ENCODE results near the gene KRTAP10-4.

Gene KRTAP10-4

GRCh38 chr21:44572959-44573583 lies 458 bp upstream of the KRTAP10-4 start:
- no peaks in the 10 kb centered on the region for H3K36me3 ChIP-seq
- H3K27ac ChIP-seq, result no peak overlapping the region
- intact Hi-C loops (cut with DNase I; ENCODE audit: low total_unique reads), result no loop called here
- H3K4me3 ChIP-seq, result no peak overlapping the region
- no peaks in the 10 kb centered on the region for H3K4me1 ChIP-seq
- H3K9me3 ChIP-seq, result peaks cover 0 to 21% (median 6%) of the 10 kb centered on the region in 3 donors
- DNase-seq, result no peak
- H3K27me3 ChIP-seq, result peaks cover 0 to 36% of the 10 kb centered on the region in 2 donors
- TF ChIP-seq, protein P1, sequence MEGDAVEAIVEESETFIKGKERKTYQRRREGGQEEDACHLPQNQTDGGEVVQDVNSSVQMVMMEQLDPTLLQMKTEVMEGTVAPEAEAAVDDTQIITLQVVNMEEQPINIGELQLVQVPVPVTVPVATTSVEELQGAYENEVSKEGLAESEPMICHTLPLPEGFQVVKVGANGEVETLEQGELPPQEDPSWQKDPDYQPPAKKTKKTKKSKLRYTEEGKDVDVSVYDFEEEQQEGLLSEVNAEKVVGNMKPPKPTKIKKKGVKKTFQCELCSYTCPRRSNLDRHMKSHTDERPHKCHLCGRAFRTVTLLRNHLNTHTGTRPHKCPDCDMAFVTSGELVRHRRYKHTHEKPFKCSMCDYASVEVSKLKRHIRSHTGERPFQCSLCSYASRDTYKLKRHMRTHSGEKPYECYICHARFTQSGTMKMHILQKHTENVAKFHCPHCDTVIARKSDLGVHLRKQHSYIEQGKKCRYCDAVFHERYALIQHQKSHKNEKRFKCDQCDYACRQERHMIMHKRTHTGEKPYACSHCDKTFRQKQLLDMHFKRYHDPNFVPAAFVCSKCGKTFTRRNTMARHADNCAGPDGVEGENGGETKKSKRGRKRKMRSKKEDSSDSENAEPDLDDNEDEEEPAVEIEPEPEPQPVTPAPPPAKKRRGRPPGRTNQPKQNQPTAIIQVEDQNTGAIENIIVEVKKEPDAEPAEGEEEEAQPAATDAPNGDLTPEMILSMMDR (IDR thresholded peaks at IDR 0.05), result no peak

DNA sequence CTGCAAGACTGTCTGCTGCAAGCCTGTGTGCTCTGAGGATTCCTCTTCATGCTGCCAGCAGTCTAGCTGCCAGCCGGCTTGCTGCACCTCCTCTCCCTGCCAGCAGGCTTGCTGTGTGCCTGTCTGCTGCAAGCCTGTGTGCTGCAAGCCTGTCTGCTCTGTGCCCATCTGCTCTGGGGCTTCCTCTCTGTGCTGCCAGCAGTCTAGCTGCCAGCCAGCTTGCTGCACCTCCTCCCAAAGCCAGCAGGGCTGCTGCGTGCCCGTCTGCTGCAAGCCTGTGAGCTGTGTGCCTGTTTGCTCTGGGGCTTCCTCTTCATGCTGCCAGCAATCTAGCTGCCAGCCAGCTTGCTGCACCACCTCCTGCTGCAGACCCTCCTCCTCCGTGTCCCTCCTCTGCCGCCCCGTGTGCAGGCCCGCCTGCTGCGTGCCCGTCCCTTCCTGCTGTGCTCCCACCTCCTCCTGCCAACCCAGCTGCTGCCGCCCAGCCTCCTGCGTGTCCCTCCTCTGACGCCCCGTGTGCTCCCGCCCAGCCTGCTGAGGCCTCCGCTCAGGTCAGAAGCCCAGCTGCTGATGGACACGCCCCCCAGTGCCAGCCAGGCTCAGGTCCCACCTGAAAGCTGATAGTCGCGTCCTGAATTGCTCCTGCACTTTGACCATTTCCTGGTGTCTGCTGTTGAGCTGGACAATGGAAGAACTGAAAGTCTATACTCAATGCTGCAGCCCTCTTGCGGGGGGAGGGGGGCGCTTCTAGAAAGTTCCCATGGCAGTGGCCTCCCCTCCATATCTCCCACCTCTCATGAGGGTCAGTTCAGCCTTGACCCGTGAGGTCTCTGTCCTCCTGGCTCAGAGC lies 1.2 kb downstream of the KRTAP10-4 start:
- TF ChIP-seq, protein P1 (IDR thresholded peaks at IDR 0.05), result no peak
- no peak for DNase-seq
- H3K4me1 ChIP-seq, result no peaks in the 10 kb centered on the region
- peaks cover 0 to 30% of the 10 kb centered on the region in 2 donors for H3K27me3 ChIP-seq
- H3K4me3 ChIP-seq, result no peak overlapping the region
- H3K27ac ChIP-seq, result no peak overlapping the region
- no peaks in the 10 kb centered on the region for H3K36me3 ChIP-seq
- H3K9me3 ChIP-seq, result peaks cover 0 to 24% (median 6%) of the 10 kb centered on the region in 3 donors
- intact Hi-C loops (cut with DNase I; ENCODE audit: low total_unique reads), result no loop called here

- intact Hi-C loops (cut with DNase I; ENCODE audit: low total_unique reads), result no loop called here
- TF ChIP-seq, protein P1 (IDR thresholded peaks at IDR 0.05), result no peak
- Histone ChIP-seq H3K4me1 (no peaks in the 10 kb centered on the region), H3K9me3 (peaks cover 0 to 31% (median 13%) of the 10 kb centered on the region in 3 donors), H3K36me3 (no peaks in the 10 kb centered on the region), H3K27me3 (peaks cover 0 to 28% of the 10 kb centered on the region in 2 donors), H3K27ac (no peak overlapping the region), H3K4me3 (no peak overlapping the region)
- DNase-seq, result peak in 1 of 2 donors; percentile 49
These were observed 1.9 kb downstream of the KRTAP10-4 start for GRCh38 chr21:44575307-44576024.

DNA sequence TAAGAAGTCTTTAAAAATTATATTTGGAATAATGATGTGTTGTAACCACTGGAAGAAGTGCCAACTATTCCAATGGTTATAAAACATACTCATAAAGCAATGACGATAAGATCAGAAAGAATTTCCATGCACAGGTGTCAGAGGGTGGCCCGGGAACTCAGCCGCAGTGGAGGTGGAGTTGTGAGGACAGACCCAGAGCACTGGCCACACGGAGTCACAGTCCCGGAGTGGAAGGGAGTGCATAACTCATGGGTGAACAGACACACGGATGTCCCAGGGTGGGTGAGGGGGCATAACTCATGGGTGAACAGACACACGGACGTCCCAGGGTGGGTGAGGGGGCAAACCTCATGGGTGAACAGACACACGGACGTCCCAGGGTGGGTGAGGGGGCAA lies 2.5 kb downstream of the KRTAP10-4 start:
- H3K9me3 ChIP-seq, result peaks cover 0 to 36% (median 16%) of the 10 kb centered on the region in 3 donors
- peaks cover 0 to 28% of the 10 kb centered on the region in 2 donors for H3K27me3 ChIP-seq
- no peak overlapping the region for H3K4me3 ChIP-seq
- no peaks in the 10 kb centered on the region for H3K36me3 ChIP-seq
- no peak overlapping the region for H3K27ac ChIP-seq
- intact Hi-C loops (cut with DNase I; ENCODE audit: low total_unique reads), result no loop called here
- no peaks in the 10 kb centered on the region for H3K4me1 ChIP-seq
- TF ChIP-seq, protein P1 (IDR thresholded peaks at IDR 0.05), result no peak
- DNase-seq, result no peak

GRCh38 chr21:44578371-44579055 lies 5.0 kb downstream of the KRTAP10-4 start:
- H3K9me3 ChIP-seq, result peaks cover 0 to 43% (median 30%) of the 10 kb centered on the region in 3 donors
- H3K4me3 ChIP-seq, result no peak overlapping the region
- peak in 1 of 2 donors; percentile 55 for DNase-seq
- H3K36me3 ChIP-seq, result no peaks in the 10 kb centered on the region
- peaks cover 0 to 24% of the 10 kb centered on the region in 2 donors for H3K27me3 ChIP-seq
- H3K27ac ChIP-seq, result no peak overlapping the region
- TF ChIP-seq, protein P1 (IDR thresholded peaks at IDR 0.05), result no peak
- no peaks in the 10 kb centered on the region for H3K4me1 ChIP-seq
- intact Hi-C loops (cut with DNase I; ENCODE audit: low total_unique reads), result no loop called here

Data from tibial artery (tissue), 4 donors.